ENCODE results near the gene FLG. TPM values are rescaled to one million over a fixed set of nuclear protein-coding genes. Genes with fewer than 3 reads are reported as not detected.
"Not testable (repeated sequence)": the region's sequence is repeated elsewhere in the genome, so short reads cannot be mapped to it uniquely, and the experiment has no call there.

The FLG gene
- total and polyA plus RNA-seq, 8 donors = under 0.01 to 2.7 (median 0.05) TPM; not detected in 5

DNA sequence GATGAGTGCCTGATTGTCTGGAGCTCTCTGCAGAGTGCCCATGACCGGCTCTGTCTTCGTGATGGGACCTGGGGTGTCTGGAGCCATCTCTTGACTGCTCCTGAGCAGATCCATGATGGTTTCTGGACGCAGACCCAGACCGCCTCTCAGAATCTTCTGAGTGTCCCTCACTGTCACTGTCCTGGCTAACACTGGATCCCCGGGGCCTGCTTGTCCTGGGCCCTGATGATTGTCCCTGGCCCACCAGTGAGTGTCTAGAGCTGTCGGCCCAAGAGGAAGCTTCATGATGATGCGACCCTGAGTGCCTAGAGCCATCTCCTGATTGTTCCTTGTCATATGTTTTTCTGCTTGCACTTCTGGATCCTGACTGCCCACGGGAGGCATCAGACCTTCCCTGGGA is 17.1 kb downstream of the FLG start:
- 83 to 93% (median 88%) methylated on average over 6 to 8 of the region's 8 CpGs for WGBS, 5 donors
- not testable (repeated sequence) for DNase-seq

DNA sequence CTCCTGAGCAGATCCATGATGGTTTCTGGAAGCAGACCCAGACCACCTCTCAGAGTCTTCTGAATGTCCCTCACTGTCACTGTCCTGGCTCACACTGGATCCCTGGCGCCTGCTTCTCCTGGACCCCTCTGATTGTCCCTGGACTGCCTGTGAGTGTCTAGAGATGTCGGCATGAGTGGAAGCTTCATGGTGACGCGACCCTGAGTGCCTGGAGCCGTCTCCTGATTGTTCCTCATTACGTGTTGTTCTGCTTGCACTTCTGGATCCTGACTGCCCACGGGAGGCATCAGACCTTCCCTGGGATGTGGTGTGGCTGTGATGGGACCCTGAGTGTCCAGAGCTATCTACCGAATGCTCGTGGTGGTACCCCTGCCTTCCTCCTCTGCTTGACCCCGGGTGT is 18.9 kb downstream of the FLG start:
- 87 to 93% (median 90%) methylated on average over 8 to 10 of the region's 10 CpGs for WGBS, 5 donors
- H3K27me3 ChIP-seq; H3K27ac ChIP-seq; intact Hi-C loops (cut with DNase I; ENCODE audit: low total_unique reads); H3K4me1 ChIP-seq; DNase-seq; H3K4me3 ChIP-seq: not testable (repeated sequence)
- Histone ChIP-seq H3K36me3 (peaks cover 0 to 26% (median under 1%) of the 10 kb centered on the region in 4 donors), H3K9me3 (peaks cover 0 to 35% (median 19%) of the 10 kb centered on the region in 4 donors)

More for the DNA sequence above, 17.1 kb downstream of the FLG start:
- H3K27ac ChIP-seq; H3K27me3 ChIP-seq; H3K4me1 ChIP-seq; H3K4me3 ChIP-seq; intact Hi-C loops (cut with DNase I; ENCODE audit: low total_unique reads): not testable (repeated sequence)
- Histone ChIP-seq H3K9me3 (peaks cover 0 to 50% (median 23%) of the 10 kb centered on the region in 4 donors), H3K36me3 (peaks cover 0 to 22% (median 2%) of the 10 kb centered on the region in 4 donors)

DNA sequence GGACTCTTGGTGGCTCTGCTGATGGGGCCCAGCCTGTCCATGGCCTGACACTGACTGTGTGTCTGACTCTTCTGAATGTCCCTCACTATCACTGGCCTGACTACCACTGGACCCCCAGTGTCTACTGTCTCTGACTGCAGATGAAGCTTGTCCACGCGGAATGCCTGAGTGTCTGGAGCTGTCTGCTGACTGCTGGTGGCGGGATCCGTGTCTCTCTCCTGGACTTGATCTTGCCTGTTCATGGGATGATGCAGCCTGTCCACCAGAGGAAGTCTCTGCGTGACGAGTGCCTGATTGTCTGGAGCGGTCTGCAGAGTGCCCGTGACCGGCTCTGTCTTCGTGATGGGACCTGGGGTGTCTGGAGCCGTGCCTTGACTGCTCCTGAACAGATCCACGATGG is 20.3 kb downstream of the FLG start:
- 93 to 96% (median 94%) methylated on average over 10 to 12 of the region's 12 CpGs for WGBS, 5 donors
- H3K36me3 ChIP-seq = peaks cover 0 to 22% (median 0%) of the 10 kb centered on the region in 4 donors
- peaks cover 0 to 22% (median 14%) of the 10 kb centered on the region in 4 donors for H3K9me3 ChIP-seq
- H3K4me1 ChIP-seq; H3K27ac ChIP-seq; H3K4me3 ChIP-seq; DNase-seq; intact Hi-C loops (cut with DNase I; ENCODE audit: low total_unique reads); H3K27me3 ChIP-seq: not testable (repeated sequence)

DNA sequence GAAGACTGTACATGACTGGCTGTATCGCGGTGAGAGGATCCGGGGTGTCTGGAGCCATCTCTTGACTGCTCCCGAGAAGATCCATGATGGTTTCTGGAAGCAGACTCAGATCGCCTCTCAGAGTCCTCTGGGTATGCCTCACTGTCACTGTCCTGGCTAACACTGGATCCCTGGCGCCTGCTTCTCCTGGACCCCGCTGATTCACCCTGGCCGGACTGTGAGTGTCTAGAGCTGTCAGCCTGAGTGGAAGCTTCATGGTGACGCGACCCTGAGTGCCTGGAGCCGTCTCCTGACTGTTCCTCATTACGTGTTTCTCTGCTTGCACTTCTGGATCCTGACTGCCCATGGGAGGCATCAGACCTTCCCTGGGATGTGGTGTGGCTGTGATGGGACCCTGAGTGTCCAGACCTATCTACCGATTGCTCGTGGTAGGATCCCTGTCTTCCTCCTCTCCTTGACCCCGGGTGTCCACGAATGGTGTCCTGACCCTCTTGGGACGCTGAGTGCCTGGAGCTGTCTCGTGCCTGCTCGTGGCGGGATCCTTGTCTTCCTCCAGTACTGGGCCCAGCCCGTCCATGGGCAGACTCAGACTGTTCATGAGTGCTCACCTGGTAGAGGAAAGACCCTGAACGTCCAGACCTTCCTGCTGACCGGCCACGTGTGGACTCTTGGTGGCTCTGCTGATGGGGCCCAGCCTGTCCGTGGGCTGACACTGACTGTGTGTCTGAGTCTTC is 21.7 kb downstream of the FLG start:
- H3K27me3 ChIP-seq; H3K9me3 ChIP-seq; DNase-seq; H3K27ac ChIP-seq; intact Hi-C loops (cut with DNase I; ENCODE audit: low total_unique reads); H3K4me1 ChIP-seq; H3K4me3 ChIP-seq; H3K36me3 ChIP-seq: not testable (repeated sequence)
- WGBS, 5 donors = 91 to 95% (median 92%) methylated on average over 17 to 24 of the region's 25 CpGs

DNA sequence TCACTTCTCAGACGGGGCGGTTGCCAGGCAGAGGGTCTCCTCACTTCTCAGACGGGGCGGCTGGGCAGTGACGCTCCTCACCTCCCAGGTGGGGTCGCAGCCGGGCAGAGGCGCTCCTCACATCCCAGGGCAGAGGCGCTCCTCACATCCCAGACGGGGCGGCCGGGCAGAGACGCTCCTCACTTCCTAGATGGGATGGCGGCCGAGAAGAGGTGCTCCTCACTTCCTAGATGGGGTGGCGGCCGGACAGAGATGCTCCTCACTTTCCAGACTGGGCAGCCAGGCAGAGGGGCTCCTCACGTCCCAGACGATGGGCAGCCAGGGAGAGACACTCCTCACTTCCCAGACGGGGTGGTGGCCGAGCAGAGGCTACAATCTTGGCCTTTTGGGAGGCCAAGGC is 68.6 kb downstream of the FLG start:
- intact Hi-C loops (cut with DNase I; ENCODE audit: low total_unique reads); H3K27ac ChIP-seq; DNase-seq; H3K4me3 ChIP-seq; H3K4me1 ChIP-seq; H3K27me3 ChIP-seq: not testable (repeated sequence)
- Histone ChIP-seq H3K9me3 (peaks cover 0 to 32% (median 15%) of the 10 kb centered on the region in 4 donors), H3K36me3 (peaks cover 0 to 12% (median 0%) of the 10 kb centered on the region in 4 donors)
- 70 to 93% (median 88%) methylated on average over 4 to 21 of the region's 21 CpGs for WGBS, 5 donors

Other genes starting within 250 kb of the FLG start
- gene TCHHL1, start 236.2 kb downstream of the FLG start, total RNA-seq = under 1 TPM in 1 of 5 donors, not detected in 4; 0.18 TPM
- not detected for gene TCHHL1, start 236.2 kb downstream of the FLG start, polyA plus RNA-seq
- not detected for gene TCHH, start 209.8 kb downstream of the FLG start, total RNA-seq
- gene TCHH, start 209.8 kb downstream of the FLG start, polyA plus RNA-seq = under 1 TPM in 1 of 3 donors, not detected in 2; 0.13 TPM
- gene RPTN, start 166.0 kb downstream of the FLG start, total RNA-seq = not detected
- under 1 TPM in 1 of 3 donors, not detected in 2; 0.31 TPM for gene RPTN, start 166.0 kb downstream of the FLG start, polyA plus RNA-seq
- under 1 TPM in 1 of 5 donors, not detected in 4; 0.45 TPM for gene HRNR, start 101.0 kb downstream of the FLG start, total RNA-seq
- not detected for gene HRNR, start 101.0 kb downstream of the FLG start, polyA plus RNA-seq
- gene FLG2, start 34.8 kb upstream of the FLG start, total RNA-seq = under 1 TPM in 1 of 5 donors, not detected in 4; 0.37 TPM
- gene FLG2, start 34.8 kb upstream of the FLG start, polyA plus RNA-seq = under 1 TPM in 2 of 3 donors, not detected in 1; 0.03 to 0.15 TPM
- under 1 TPM in 1 of 5 donors, not detected in 4; 0.89 TPM for gene CRNN, start 89.0 kb upstream of the FLG start, total RNA-seq
- 100 to 1,000 TPM in 1 of 3 donors, 1 to 10 TPM in 1, not detected in 1; 3.1 to 209 TPM for gene CRNN, start 89.0 kb upstream of the FLG start, polyA plus RNA-seq
- not detected for gene LCE5A, start 185.6 kb upstream of the FLG start, total RNA-seq
- not detected for gene LCE5A, start 185.6 kb upstream of the FLG start, polyA plus RNA-seq
- not detected for gene CRCT1, start 189.2 kb upstream of the FLG start, total RNA-seq
- gene CRCT1, start 189.2 kb upstream of the FLG start, polyA plus RNA-seq = 10 to 100 TPM in 1 of 3 donors, not detected in 2; 89.8 TPM
- not detected for gene LCE3E, start 241.5 kb upstream of the FLG start, total RNA-seq
- gene LCE3E, start 241.5 kb upstream of the FLG start, polyA plus RNA-seq = under 1 TPM in 1 of 3 donors, not detected in 2; 0.65 TPM